ENCODE data around the gene RELN. TPM values are rescaled to one million over a fixed set of nuclear protein-coding genes. Genes with fewer than 3 reads are reported as not detected.

The RELN gene
- total RNA-seq, 1 donor from 2014 or later = 7.1 TPM

DNA sequence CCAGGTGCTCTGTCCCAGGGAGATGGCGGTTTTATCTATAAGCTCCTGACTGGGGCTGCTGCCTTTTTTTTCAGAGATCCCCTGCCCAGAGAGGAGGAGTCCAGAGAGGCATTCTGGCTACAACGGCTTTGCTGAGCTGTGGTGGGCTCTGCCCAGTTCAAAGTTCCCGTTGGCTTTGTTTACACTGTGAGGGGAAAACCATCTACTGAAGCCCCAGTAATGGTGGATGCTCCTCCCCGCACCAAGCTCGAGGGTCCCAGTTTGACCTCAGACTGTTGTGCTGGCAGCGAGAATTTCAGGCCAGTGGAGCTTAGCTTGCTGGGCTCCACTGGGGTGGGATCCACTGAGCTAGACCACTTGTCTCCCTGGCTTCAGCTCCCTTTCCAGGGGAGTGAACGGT is 527.1 kb downstream of the RELN start:
- no peaks in the 10 kb centered on the region for H3K27me3 ChIP-seq (ENCODE audit: control insufficient read depth, insufficient read depth, low read length)
- H3K36me3 ChIP-seq (ENCODE audit: control insufficient read depth, insufficient read depth, low read length) = no peaks in the 10 kb centered on the region
- no peak for TF ChIP-seq CTCF (IDR thresholded peaks at IDR 0.05; ENCODE audit: insufficient read depth, low read length, poor library complexity, severe bottlenecking)
- DNase-seq (ENCODE audit: low read depth) = no peak
- H3K4me3 ChIP-seq (ENCODE audit: low read depth, low read length) = no peak overlapping the region

DNA sequence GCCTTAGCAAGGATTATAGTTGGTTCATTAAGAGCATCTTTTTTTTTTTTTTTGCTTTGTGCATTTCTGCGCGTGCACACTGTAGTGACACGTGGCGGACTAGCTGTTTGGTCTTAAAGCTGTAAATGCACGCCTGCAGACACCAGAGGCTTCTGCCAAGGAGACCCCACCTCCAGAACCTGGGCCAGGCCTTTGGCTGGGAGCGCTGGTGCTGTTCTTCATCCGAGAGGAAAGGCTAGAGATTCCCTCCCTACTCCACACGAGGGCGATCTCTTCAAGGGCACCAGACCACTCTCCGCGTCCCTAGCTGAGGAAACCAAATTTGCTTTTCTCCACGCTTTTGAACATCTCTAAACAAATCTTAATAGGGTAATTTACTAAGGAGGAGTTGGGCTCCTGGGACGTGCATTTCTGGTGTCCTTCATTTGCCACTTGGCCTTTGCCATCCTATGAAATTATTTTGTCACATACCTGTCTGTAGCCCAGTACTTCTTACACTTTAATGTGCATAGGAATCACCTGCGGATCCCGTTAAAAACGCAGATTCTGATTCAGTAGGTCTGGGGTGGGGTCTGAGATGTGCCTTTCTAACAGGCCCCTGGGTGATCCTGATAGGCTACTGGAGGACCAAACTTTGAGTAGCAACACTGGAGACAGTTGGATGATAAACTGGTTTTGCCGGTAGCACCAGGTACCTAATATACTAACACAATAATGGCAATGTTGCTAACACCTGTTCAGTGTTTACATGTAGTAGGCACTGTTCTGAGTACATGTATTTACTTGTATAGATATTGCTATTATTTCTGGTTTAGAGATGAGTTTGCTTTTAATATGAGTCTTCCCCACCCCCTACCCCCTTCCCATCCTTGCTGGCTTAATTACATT is 542.1 kb downstream of the RELN start:
- Histone ChIP-seq H3K4me3 (ENCODE audit: low read depth, low read length) (no peak overlapping the region), H3K36me3 (ENCODE audit: control insufficient read depth, insufficient read depth, low read length) (no peaks in the 10 kb centered on the region), H3K27me3 (ENCODE audit: control insufficient read depth, insufficient read depth, low read length) (peaks cover 21% of the 10 kb centered on the region)
- TF ChIP-seq CTCF (IDR thresholded peaks at IDR 0.05; ENCODE audit: insufficient read depth, low read length, poor library complexity, severe bottlenecking) = peak; percentile 85
- DNase-seq (ENCODE audit: low read depth) = peak; percentile 1

GRCh38 chr7:103446049-103446520 is 543.4 kb downstream of the RELN start, which contains the start of gene SLC26A5:
Gene SLC26A5, minus strand, starts transcription at chr7:103446207. Its CDS starts 24,693 bp downstream, at chr7:103421514.
- no peak for DNase-seq (ENCODE audit: low read depth)
- TF ChIP-seq CTCF (IDR thresholded peaks at IDR 0.05; ENCODE audit: insufficient read depth, low read length, poor library complexity, severe bottlenecking) = no peak
- Histone ChIP-seq H3K4me3 (ENCODE audit: low read depth, low read length) (peak within 1 kb of the TSS; percentile 3), H3K27me3 (ENCODE audit: control insufficient read depth, insufficient read depth, low read length) (peaks cover 23% of the 10 kb centered on the region), H3K36me3 (ENCODE audit: control insufficient read depth, insufficient read depth, low read length) (no peaks in the 10 kb centered on the region)

DNA sequence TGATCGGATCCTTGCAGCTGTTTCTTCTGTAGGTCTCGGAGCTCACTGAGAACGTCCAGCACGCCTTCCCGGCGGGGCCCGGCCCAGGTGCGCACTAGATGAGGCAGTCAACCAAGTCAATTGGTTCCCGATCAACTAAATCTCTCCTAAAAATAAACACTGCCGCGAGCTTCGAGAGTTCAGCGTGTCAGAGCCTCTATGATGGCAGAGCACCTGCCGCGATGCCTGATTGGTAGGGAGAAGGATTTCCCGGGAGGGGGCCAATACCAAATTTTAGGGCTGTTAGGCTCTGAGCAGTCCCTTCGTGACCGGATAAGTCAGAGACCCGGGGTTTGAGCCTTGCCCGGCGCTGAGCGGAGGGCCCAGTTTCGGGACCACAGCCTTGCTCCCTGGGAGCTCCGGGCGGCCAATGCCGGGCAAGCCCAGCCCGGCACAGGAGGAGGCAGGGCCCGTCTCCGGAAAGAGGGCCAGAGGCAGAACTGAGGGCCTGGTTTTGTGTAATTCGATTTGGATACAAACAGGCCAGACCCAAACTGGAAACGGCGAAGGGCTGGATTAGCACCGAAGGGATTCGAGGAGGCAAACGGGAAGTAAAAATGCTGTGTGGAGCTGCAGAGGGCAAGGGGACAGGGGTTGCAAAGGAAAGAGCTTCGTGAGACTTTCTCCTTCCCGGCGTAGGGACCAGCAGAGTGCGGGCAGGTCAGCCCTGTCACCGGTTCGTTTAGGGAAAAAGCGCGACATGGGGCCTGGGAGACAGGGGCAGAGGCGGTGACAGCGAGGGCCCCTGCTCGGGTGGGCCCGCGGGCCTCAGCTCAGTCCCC is 544.0 kb downstream of the RELN start:
- peak overlapping the region; percentile 3 for H3K4me3 ChIP-seq (ENCODE audit: low read depth, low read length)

DNA sequence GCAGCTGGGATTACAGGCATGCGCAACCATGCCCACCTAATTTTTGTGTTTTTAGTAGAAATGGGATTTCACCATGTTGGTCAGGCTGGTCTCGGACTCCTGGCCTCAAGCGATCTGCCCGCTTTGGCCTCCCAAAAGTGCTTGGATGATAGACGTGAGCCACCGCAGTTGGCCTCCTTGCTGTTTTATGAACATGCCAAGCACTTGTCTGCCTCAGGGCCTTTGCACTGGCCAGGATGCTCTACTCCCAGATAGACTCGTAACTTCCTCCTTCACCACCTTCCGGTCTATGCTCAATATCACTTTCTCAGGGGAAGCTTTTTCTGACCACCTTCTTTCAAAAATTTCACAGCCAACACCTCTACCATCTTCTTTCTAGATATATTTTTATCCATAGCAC is 549.8 kb downstream of the RELN start:
- Histone ChIP-seq H3K4me3 (ENCODE audit: low read depth, low read length) (no peak overlapping the region), H3K36me3 (ENCODE audit: control insufficient read depth, insufficient read depth, low read length) (no peaks in the 10 kb centered on the region), H3K27me3 (ENCODE audit: control insufficient read depth, insufficient read depth, low read length) (peaks cover 7% of the 10 kb centered on the region)
- DNase-seq (ENCODE audit: low read depth) = no peak
- TF ChIP-seq CTCF (IDR thresholded peaks at IDR 0.05; ENCODE audit: insufficient read depth, low read length, poor library complexity, severe bottlenecking) = no peak

More for the DNA sequence above, 544.0 kb downstream of the RELN start:
- no peak for TF ChIP-seq CTCF (IDR thresholded peaks at IDR 0.05; ENCODE audit: insufficient read depth, low read length, poor library complexity, severe bottlenecking)
- DNase-seq (ENCODE audit: low read depth) = no peak
- H3K27me3 ChIP-seq (ENCODE audit: control insufficient read depth, insufficient read depth, low read length) = peaks cover 23% of the 10 kb centered on the region
- no peaks in the 10 kb centered on the region for H3K36me3 ChIP-seq (ENCODE audit: control insufficient read depth, insufficient read depth, low read length)
